Measurements from ENCODE around the gene LST1.
A peak's percentile ranks its signal among the peaks of the same experiment; 100 is the strongest.

LST1 gene

GRCh38 chr6:31546958-31547726 lies 38.9 kb upstream of the LST1 start, which contains the start of gene NFKBIL1:
NFKBIL1 (plus strand) TSS chr6:31547608; CDS start chr6:31547695, 87 bp downstream.
- Histone ChIP-seq H3K9me2 (replicated peaks; ENCODE audit: low read depth, low read length) (no peaks in the 10 kb centered on the region), H4K20me1 (ENCODE audit: insufficient read depth, low read length, poor library complexity, severe bottlenecking) (peaks cover 3% of the 10 kb centered on the region), H3K36me3 (ENCODE audit: insufficient read depth, low read length) (no peaks in the 10 kb centered on the region), H3F3A (ENCODE audit: low read depth) (no peaks in the 10 kb centered on the region), H3K9me3 (ENCODE audit: insufficient read depth, low read depth, low read length) (no peaks in the 10 kb centered on the region), H3K27me3 (ENCODE audit: insufficient read depth, low read length, poor library complexity, severe bottlenecking) (no peaks in the 10 kb centered on the region), H3K4me1 (ENCODE audit: insufficient read depth, low read length, poor library complexity, severe bottlenecking) (peaks cover 31% of the 10 kb centered on the region), H3K4me2 (ENCODE audit: low read depth, low read length, poor library complexity, severe bottlenecking) (peak within 1 kb of the TSS; percentile 92), H3K79me2 (ENCODE audit: insufficient read depth, low read length) (peaks cover 71% of the 10 kb centered on the region), H3K4me3 (ENCODE audit: low read length, poor library complexity, severe bottlenecking) (peak within 1 kb of the TSS; percentile 79), H3K9ac (ENCODE audit: low read depth, low read length, poor library complexity, severe bottlenecking) (peak within 1 kb of the TSS; percentile 88), H2AFZ (ENCODE audit: low read length) (peak within 1 kb of the TSS; percentile 77)
- TF ChIP-seq, protein P1, sequence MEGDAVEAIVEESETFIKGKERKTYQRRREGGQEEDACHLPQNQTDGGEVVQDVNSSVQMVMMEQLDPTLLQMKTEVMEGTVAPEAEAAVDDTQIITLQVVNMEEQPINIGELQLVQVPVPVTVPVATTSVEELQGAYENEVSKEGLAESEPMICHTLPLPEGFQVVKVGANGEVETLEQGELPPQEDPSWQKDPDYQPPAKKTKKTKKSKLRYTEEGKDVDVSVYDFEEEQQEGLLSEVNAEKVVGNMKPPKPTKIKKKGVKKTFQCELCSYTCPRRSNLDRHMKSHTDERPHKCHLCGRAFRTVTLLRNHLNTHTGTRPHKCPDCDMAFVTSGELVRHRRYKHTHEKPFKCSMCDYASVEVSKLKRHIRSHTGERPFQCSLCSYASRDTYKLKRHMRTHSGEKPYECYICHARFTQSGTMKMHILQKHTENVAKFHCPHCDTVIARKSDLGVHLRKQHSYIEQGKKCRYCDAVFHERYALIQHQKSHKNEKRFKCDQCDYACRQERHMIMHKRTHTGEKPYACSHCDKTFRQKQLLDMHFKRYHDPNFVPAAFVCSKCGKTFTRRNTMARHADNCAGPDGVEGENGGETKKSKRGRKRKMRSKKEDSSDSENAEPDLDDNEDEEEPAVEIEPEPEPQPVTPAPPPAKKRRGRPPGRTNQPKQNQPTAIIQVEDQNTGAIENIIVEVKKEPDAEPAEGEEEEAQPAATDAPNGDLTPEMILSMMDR (conservative IDR thresholded peaks at IDR 0.05; ENCODE audit: low read length), result no peak
- TF ChIP-seq EZH2phosphoT487 (IDR thresholded peaks at IDR 0.05; ENCODE audit: borderline replicate concordance), result no peak

DNA sequence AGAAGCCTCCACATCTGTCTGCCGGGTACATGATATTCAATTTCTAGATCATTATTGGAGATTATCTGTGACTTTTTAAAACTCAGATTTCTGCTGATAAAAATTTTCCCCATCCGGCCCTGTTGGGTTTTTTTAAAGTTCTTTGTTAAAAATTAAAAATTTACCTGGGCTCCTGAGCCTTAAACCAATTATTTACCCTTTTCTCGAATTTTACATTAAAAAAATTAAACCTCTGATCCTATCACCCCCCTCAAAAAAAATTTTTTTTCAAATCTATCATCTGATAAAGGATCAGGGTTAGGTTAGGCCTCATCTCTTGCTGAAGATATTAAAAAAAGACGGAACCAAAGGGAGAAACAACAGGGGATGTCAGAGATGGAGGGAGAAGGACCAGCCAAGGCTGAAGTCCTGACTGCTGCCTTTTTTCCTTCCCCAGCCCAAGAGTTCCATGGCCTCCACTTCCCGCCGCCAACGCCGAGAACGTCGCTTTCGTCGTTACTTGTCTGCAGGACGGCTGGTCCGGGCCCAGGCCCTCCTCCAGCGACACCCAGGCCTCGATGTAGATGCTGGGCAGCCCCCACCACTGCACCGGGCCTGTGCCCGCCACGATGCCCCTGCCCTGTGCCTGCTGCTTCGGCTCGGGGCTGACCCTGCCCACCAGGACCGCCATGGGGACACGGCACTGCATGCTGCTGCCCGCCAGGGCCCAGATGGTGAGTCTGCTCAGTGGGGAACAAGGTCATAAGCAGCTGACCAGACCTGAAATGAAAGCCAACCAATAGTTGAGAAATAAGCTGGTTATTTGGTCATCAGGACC lies 38.1 kb upstream of the LST1 start:
- no peaks in the 10 kb centered on the region for H3K9me3 ChIP-seq (ENCODE audit: insufficient read depth, low read depth, low read length)
- no peaks in the 10 kb centered on the region for H4K20me1 ChIP-seq (ENCODE audit: insufficient read depth, low read length, poor library complexity, severe bottlenecking)
- H3K9me2 ChIP-seq (replicated peaks; ENCODE audit: low read depth, low read length), result no peaks in the 10 kb centered on the region
- H3K27me3 ChIP-seq (ENCODE audit: insufficient read depth, low read length, poor library complexity, severe bottlenecking), result no peaks in the 10 kb centered on the region
- H3K4me3 ChIP-seq (ENCODE audit: low read length, poor library complexity, severe bottlenecking), result peak overlapping the region; percentile 79
- H3F3A ChIP-seq (ENCODE audit: low read depth), result no peaks in the 10 kb centered on the region
- peaks cover 29% of the 10 kb centered on the region for H3K4me1 ChIP-seq (ENCODE audit: insufficient read depth, low read length, poor library complexity, severe bottlenecking)
- H3K79me2 ChIP-seq (ENCODE audit: insufficient read depth, low read length), result peaks cover 67% of the 10 kb centered on the region
- peak overlapping the region; percentile 92 for H3K4me2 ChIP-seq (ENCODE audit: low read depth, low read length, poor library complexity, severe bottlenecking)
- TF ChIP-seq, protein P1 (conservative IDR thresholded peaks at IDR 0.05; ENCODE audit: low read length), result no peak
- no peak for TF ChIP-seq EZH2phosphoT487 (IDR thresholded peaks at IDR 0.05; ENCODE audit: borderline replicate concordance)
- no peaks in the 10 kb centered on the region for H3K36me3 ChIP-seq (ENCODE audit: insufficient read depth, low read length)
- no peak overlapping the region for H2AFZ ChIP-seq (ENCODE audit: low read length)
- H3K9ac ChIP-seq (ENCODE audit: low read depth, low read length, poor library complexity, severe bottlenecking), result peak overlapping the region; percentile 88

GRCh38 chr6:31548544-31548873 lies 37.6 kb upstream of the LST1 start:
- peaks cover 25% of the 10 kb centered on the region for H3K4me1 ChIP-seq (ENCODE audit: insufficient read depth, low read length, poor library complexity, severe bottlenecking)
- peak overlapping the region; percentile 88 for H3K9ac ChIP-seq (ENCODE audit: low read depth, low read length, poor library complexity, severe bottlenecking)

More at GRCh38 chr6:31548544-31548873, 37.6 kb upstream of the LST1 start:
- H3K79me2 ChIP-seq (ENCODE audit: insufficient read depth, low read length), result peaks cover 61% of the 10 kb centered on the region
- peak overlapping the region; percentile 79 for H3K4me3 ChIP-seq (ENCODE audit: low read length, poor library complexity, severe bottlenecking)
- H3K9me2 ChIP-seq (replicated peaks; ENCODE audit: low read depth, low read length), result no peaks in the 10 kb centered on the region
- peak overlapping the region; percentile 92 for H3K4me2 ChIP-seq (ENCODE audit: low read depth, low read length, poor library complexity, severe bottlenecking)
- H3K27me3 ChIP-seq (ENCODE audit: insufficient read depth, low read length, poor library complexity, severe bottlenecking), result no peaks in the 10 kb centered on the region
- no peaks in the 10 kb centered on the region for H3F3A ChIP-seq (ENCODE audit: low read depth)
- TF ChIP-seq EZH2phosphoT487 (IDR thresholded peaks at IDR 0.05; ENCODE audit: borderline replicate concordance), result no peak
- TF ChIP-seq, protein P1 (conservative IDR thresholded peaks at IDR 0.05; ENCODE audit: low read length), result no peak
- no peaks in the 10 kb centered on the region for H3K36me3 ChIP-seq (ENCODE audit: insufficient read depth, low read length)
- H2AFZ ChIP-seq (ENCODE audit: low read length), result no peak overlapping the region
- H4K20me1 ChIP-seq (ENCODE audit: insufficient read depth, low read length, poor library complexity, severe bottlenecking), result no peaks in the 10 kb centered on the region
- H3K9me3 ChIP-seq (ENCODE audit: insufficient read depth, low read depth, low read length), result no peaks in the 10 kb centered on the region

All from Loucy (cell line).